ENCODE data around the gene IL9R. TPM values are rescaled to one million over a fixed set of nuclear protein-coding genes. Genes with fewer than 3 reads are reported as not detected.

The IL9R gene, protein sequence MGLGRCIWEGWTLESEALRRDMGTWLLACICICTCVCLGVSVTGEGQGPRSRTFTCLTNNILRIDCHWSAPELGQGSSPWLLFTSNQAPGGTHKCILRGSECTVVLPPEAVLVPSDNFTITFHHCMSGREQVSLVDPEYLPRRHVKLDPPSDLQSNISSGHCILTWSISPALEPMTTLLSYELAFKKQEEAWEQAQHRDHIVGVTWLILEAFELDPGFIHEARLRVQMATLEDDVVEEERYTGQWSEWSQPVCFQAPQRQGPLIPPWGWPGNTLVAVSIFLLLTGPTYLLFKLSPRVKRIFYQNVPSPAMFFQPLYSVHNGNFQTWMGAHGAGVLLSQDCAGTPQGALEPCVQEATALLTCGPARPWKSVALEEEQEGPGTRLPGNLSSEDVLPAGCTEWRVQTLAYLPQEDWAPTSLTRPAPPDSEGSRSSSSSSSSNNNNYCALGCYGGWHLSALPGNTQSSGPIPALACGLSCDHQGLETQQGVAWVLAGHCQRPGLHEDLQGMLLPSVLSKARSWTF
- total RNA-seq = not detected

DNA sequence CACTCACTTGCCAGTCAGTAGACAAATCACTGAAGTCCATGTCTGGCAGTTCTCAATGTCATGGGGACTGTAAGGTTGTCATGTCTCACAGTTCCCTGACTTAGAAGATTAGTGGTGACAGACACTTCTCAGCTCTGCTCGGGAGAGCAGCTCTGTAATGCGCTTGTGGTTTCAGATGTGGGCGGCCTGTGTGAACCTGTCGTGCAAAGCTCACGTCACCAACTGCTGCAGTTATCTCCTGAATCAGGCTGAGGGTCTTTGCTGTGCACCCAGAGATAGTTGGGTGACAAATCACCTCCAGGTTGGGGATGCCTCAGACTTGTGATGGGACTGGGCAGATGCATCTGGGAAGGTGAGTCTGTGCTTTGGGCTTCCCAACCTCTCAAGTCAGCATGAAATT is at the start of gene IL9R:
IL9R (plus strand) TSS at position 261 of the 400 bp plus-strand sequence; CDS start at position 325, 64 bp downstream.

Other genes with a start within 250 kb of the IL9R start
- gene VAMP7, start 116.4 kb upstream of the IL9R start, total RNA-seq = 10 to 100 TPM; 31.7 to 38.6 TPM